Measurements from ENCODE around the gene SCUBE1.

- TF ChIP-seq CTCF (IDR thresholded peaks at IDR 0.05): no peak
- TF ChIP-seq EP300 (IDR thresholded peaks at IDR 0.05): no peak
These were observed 188.2 kb downstream of the SCUBE1 start for GRCh38 chr22:43154887-43155536.
